ENCODE results near the gene FCGR1A. TPM values are rescaled to one million over a fixed set of nuclear protein-coding genes. Genes with fewer than 3 reads are reported as not detected.
"Not testable (repeated sequence)": the region's sequence is repeated elsewhere in the genome, so short reads cannot be mapped to it uniquely, and the experiment has no call there.

Gene FCGR1A
- total RNA-seq (2014; rRNA removed; shearing (Covaris generic)) (not detected in 2 replicates), total RNA-seq (2022) (not detected in 2 replicates), Bru-seq, nascent RNA (percentile 15 among the genes with signal in this experiment), BruChase-seq, experiment 1, labeled RNA remaining after a 6-hour chase (not detected), BruChase-seq, experiment 2, labeled RNA remaining after a 2-hour chase (not detected)
- long read RNA-seq: 0 reads

- intact Hi-C loops (cut with micrococcal nuclease; ENCODE audit: unreplicated experiment); H4K20me1 ChIP-seq (ENCODE audit: insufficient read depth, low read length); DNase-seq (ENCODE audit: low spot score); H2AFZ ChIP-seq (ENCODE audit: low read length); H3K4me2 ChIP-seq (ENCODE audit: low read length); POLR2A ChIA-PET; H3K4me3 ChIP-seq (ENCODE audit: low read depth, low read length, poor library complexity, severe bottlenecking); H3K79me2 ChIP-seq (ENCODE audit: insufficient read depth, low read depth, low read length); H3K27ac ChIP-seq (ENCODE audit: low read depth, low read length, poor library complexity, severe bottlenecking); H3K9me3 ChIP-seq (ENCODE audit: low read length); H3K36me3 ChIP-seq (ENCODE audit: insufficient read depth, low read length); H3K4me1 ChIP-seq (ENCODE audit: insufficient read depth, low read length, poor library complexity, severe bottlenecking); H3K9me2 ChIP-seq (ENCODE audit: insufficient read depth, low read length); CTCF ChIA-PET (ENCODE audit: unreplicated experiment); BruUV-seq (replicated peaks): not testable (repeated sequence)
Measured at GRCh38 chr1:149782600-149782999, at the start of gene FCGR1A. Gene FCGR1A, plus strand, starts transcription at chr1:149782694. Its CDS starts 50 bp downstream, at chr1:149782744.

GRCh38 chr1:149732781-149733180 lies 49.7 kb upstream of the FCGR1A start:
- not testable (repeated sequence) for H3K79me2 ChIP-seq (ENCODE audit: insufficient read depth, low read depth, low read length); H3K36me3 ChIP-seq (ENCODE audit: insufficient read depth, low read length)

DNA sequence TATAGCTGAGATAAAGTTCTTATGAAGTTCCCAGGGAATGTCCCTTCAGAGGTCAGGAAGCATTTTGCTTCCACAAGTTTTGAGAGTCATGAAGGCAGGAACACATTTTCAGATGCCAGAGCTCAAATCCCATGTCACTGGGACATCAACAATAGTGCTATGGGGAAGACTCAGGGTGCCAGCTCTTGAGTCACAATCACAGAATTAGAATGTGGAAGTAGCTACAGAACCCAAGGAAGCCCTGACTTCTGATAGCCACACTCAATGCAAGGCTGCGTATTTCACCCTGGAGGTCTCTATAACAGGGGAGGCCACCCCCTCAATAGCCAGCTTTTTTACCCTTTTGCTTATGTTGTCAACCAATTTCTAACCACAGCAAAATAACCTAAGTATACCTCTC lies 47.8 kb upstream of the FCGR1A start:
- H3K9me2 ChIP-seq (ENCODE audit: insufficient read depth, low read length); H3K79me2 ChIP-seq (ENCODE audit: insufficient read depth, low read depth, low read length); H4K20me1 ChIP-seq (ENCODE audit: insufficient read depth, low read length); intact Hi-C loops (cut with micrococcal nuclease; ENCODE audit: unreplicated experiment); H2AFZ ChIP-seq (ENCODE audit: low read length); H3K27ac ChIP-seq (ENCODE audit: low read depth, low read length, poor library complexity, severe bottlenecking); H3K4me2 ChIP-seq (ENCODE audit: low read length); BruUV-seq (replicated peaks); CTCF ChIA-PET (ENCODE audit: unreplicated experiment); POLR2A ChIA-PET; H3K4me3 ChIP-seq (ENCODE audit: low read depth, low read length, poor library complexity, severe bottlenecking); H3K9me3 ChIP-seq (ENCODE audit: low read length); H3K36me3 ChIP-seq (ENCODE audit: insufficient read depth, low read length); DNase-seq (ENCODE audit: low spot score); H3K4me1 ChIP-seq (ENCODE audit: insufficient read depth, low read length, poor library complexity, severe bottlenecking): not testable (repeated sequence)

More at GRCh38 chr1:149732781-149733180, 49.7 kb upstream of the FCGR1A start:
- H3K4me3 ChIP-seq (ENCODE audit: low read depth, low read length, poor library complexity, severe bottlenecking); BruUV-seq (replicated peaks); CTCF ChIA-PET (ENCODE audit: unreplicated experiment); DNase-seq (ENCODE audit: low spot score); intact Hi-C loops (cut with micrococcal nuclease; ENCODE audit: unreplicated experiment); H3K9me2 ChIP-seq (ENCODE audit: insufficient read depth, low read length); H4K20me1 ChIP-seq (ENCODE audit: insufficient read depth, low read length); H3K27ac ChIP-seq (ENCODE audit: low read depth, low read length, poor library complexity, severe bottlenecking); POLR2A ChIA-PET; H2AFZ ChIP-seq (ENCODE audit: low read length); H3K9me3 ChIP-seq (ENCODE audit: low read length); H3K4me1 ChIP-seq (ENCODE audit: insufficient read depth, low read length, poor library complexity, severe bottlenecking); H3K4me2 ChIP-seq (ENCODE audit: low read length): not testable (repeated sequence)

DNA sequence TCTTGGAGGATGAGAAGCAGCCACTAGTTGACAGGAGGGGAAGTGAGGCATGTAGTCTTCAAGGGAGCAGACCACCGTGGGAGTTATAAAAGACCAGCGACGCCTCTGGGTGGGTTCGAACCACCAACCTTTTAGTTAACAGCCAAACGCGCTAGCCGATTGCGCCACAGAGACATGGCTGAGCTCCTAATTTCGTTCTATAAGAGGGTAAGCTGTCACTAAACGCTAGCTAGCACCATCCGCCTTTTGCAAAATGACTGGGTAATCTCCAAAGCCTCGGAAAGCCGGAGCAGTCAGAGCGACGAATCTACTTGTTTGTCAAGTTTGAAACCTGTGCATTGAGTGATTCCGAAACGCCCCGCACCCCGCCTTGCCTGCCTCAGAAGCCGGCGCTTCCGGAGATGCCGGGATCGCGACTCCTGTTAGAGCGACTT lies 42.3 kb upstream of the FCGR1A start:
- H3K4me3 ChIP-seq (ENCODE audit: low read depth, low read length, poor library complexity, severe bottlenecking); H3K9me2 ChIP-seq (ENCODE audit: insufficient read depth, low read length); intact Hi-C loops (cut with micrococcal nuclease; ENCODE audit: unreplicated experiment); H2AFZ ChIP-seq (ENCODE audit: low read length); DNase-seq (ENCODE audit: low spot score); CTCF ChIA-PET (ENCODE audit: unreplicated experiment); H3K27ac ChIP-seq (ENCODE audit: low read depth, low read length, poor library complexity, severe bottlenecking); H3K36me3 ChIP-seq (ENCODE audit: insufficient read depth, low read length); BruUV-seq (replicated peaks); H3K4me1 ChIP-seq (ENCODE audit: insufficient read depth, low read length, poor library complexity, severe bottlenecking); H3K9me3 ChIP-seq (ENCODE audit: low read length); H3K4me2 ChIP-seq (ENCODE audit: low read length); POLR2A ChIA-PET; H4K20me1 ChIP-seq (ENCODE audit: insufficient read depth, low read length); H3K79me2 ChIP-seq (ENCODE audit: insufficient read depth, low read depth, low read length): not testable (repeated sequence)

DNA sequence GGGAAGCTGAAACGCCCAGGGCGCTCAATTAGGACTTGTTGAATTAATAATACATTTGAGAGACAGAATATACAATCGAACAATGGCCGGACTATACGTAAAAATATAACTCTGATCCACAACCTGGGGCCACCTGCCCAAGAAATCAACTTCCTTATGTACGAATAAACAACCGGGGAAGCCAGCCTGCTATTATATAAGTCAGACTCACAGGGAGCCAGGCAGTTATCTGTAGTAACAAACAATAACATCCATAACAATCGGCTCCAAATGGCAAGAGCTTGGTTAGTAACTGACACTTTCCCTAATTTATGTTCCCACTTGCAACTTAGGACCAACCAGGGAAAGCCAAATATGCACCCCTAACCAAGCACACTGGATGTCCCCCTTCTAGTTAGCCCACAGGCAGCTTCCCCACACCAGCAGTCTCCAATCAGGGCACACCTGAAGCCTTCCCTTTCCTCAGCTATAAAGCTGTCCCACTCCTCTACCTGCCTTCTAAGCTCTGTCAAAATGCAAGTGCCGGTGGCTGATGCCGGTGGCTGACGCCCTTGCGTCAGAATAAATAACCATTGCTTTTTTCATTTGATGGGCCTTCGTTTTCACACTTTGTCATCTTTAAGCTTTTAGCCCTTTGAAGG lies 41.8 kb upstream of the FCGR1A start:
- H3K4me1 ChIP-seq (ENCODE audit: insufficient read depth, low read length, poor library complexity, severe bottlenecking); H3K4me3 ChIP-seq (ENCODE audit: low read depth, low read length, poor library complexity, severe bottlenecking); intact Hi-C loops (cut with micrococcal nuclease; ENCODE audit: unreplicated experiment); H3K9me2 ChIP-seq (ENCODE audit: insufficient read depth, low read length); BruUV-seq (replicated peaks); POLR2A ChIA-PET; CTCF ChIA-PET (ENCODE audit: unreplicated experiment); H4K20me1 ChIP-seq (ENCODE audit: insufficient read depth, low read length); H3K4me2 ChIP-seq (ENCODE audit: low read length); H3K27ac ChIP-seq (ENCODE audit: low read depth, low read length, poor library complexity, severe bottlenecking); H3K9me3 ChIP-seq (ENCODE audit: low read length); H2AFZ ChIP-seq (ENCODE audit: low read length); H3K79me2 ChIP-seq (ENCODE audit: insufficient read depth, low read depth, low read length); H3K36me3 ChIP-seq (ENCODE audit: insufficient read depth, low read length); DNase-seq (ENCODE audit: low spot score): not testable (repeated sequence)

DNA sequence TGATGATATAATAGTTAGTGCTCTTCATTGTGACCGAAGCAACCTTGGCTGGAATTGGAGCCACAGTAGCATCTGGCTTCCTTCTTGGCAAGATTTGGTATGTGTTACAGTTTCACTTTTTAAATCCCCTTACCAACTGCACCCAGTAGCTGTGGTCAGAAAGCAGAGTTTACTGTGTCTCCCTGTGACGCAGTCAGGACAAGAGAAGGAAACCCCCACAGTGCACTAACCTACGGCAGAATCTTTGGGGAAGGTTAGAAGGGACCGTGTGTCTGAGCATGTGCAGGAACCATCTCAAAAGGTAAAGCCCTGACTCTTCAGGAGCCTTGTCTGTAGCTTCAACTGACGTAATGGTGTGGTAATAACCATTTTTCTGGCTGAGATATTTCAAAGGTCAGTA lies 40.6 kb upstream of the FCGR1A start:
- intact Hi-C loops (cut with micrococcal nuclease; ENCODE audit: unreplicated experiment); H4K20me1 ChIP-seq (ENCODE audit: insufficient read depth, low read length); DNase-seq (ENCODE audit: low spot score); H3K79me2 ChIP-seq (ENCODE audit: insufficient read depth, low read depth, low read length); H3K27ac ChIP-seq (ENCODE audit: low read depth, low read length, poor library complexity, severe bottlenecking); BruUV-seq (replicated peaks); H3K9me2 ChIP-seq (ENCODE audit: insufficient read depth, low read length); H3K4me1 ChIP-seq (ENCODE audit: insufficient read depth, low read length, poor library complexity, severe bottlenecking); POLR2A ChIA-PET; H3K36me3 ChIP-seq (ENCODE audit: insufficient read depth, low read length); H3K4me2 ChIP-seq (ENCODE audit: low read length); CTCF ChIA-PET (ENCODE audit: unreplicated experiment); H2AFZ ChIP-seq (ENCODE audit: low read length); H3K9me3 ChIP-seq (ENCODE audit: low read length); H3K4me3 ChIP-seq (ENCODE audit: low read depth, low read length, poor library complexity, severe bottlenecking): not testable (repeated sequence)
